ENCODE measurements around the gene TRIM63. TPM values are rescaled to one million over a fixed set of nuclear protein-coding genes. Genes with fewer than 3 reads are reported as not detected.

The TRIM63 gene
- not detected in 2 replicates for polyA plus RNA-seq (2011; rRNA removed)
- polyA minus RNA-seq (2011; rRNA and poly(A)+ RNA removed): not detected in 2 replicates

DNA sequence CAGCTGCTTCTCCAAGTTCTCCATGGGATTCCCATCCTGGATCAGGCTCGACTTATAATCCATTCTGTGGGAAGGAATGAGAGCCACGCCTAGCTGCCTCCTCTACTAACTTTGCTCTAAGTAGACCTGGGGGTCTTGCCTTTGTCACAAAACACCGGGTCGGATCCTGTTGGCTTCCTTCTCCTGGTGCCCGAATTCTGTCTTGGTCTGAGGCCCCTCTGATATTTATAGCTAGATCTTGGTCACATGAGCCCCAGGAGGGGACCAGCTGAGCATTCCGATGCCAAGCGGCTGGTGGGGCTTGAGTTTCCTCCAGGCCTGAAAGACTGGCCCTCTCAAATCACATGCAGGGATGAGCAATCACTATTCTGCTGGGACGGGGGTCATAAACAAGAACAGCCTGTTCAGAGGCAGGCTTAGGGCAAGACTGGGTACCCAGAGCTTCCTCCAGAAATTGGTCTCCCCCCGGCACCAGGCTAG, at the start of gene TRIM63:
TRIM63 (minus strand) TSS at position 199 of the 480 bp plus-strand sequence; CDS start at position 63, 136 bp downstream.
- H3K4me3 ChIP-seq (ENCODE audit: low read depth, low read length): no peak within 1 kb of the TSS
- no peaks in the 10 kb centered on the region for H3K9me3 ChIP-seq (ENCODE audit: control insufficient read depth, insufficient read depth, low read length)
- DNase-seq (ENCODE audit: low read depth, low spot score): no peak
- TF ChIP-seq, protein P1, sequence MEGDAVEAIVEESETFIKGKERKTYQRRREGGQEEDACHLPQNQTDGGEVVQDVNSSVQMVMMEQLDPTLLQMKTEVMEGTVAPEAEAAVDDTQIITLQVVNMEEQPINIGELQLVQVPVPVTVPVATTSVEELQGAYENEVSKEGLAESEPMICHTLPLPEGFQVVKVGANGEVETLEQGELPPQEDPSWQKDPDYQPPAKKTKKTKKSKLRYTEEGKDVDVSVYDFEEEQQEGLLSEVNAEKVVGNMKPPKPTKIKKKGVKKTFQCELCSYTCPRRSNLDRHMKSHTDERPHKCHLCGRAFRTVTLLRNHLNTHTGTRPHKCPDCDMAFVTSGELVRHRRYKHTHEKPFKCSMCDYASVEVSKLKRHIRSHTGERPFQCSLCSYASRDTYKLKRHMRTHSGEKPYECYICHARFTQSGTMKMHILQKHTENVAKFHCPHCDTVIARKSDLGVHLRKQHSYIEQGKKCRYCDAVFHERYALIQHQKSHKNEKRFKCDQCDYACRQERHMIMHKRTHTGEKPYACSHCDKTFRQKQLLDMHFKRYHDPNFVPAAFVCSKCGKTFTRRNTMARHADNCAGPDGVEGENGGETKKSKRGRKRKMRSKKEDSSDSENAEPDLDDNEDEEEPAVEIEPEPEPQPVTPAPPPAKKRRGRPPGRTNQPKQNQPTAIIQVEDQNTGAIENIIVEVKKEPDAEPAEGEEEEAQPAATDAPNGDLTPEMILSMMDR (IDR thresholded peaks at IDR 0.05; ENCODE audit: low read depth, low read length): no peak
- peaks cover 51% of the 10 kb centered on the region for H3K27me3 ChIP-seq (ENCODE audit: control insufficient read depth, insufficient read depth, low read length)
- no peak within 1 kb of the TSS for H3K27ac ChIP-seq (ENCODE audit: low read depth, low read length)
- POLR2A ChIA-PET: no interaction called here
- CTCF ChIA-PET: interaction anchor here (1.6 kb wide), 1 partner anchor 350 kb away, joined by 4 read pairs; no protein-coding TSS in a partner anchor

- no peak for DNase-seq (ENCODE audit: low read depth, low spot score)
- H3K27ac ChIP-seq (ENCODE audit: low read depth, low read length): no peak overlapping the region
- POLR2A ChIA-PET: no interaction called here
- H3K4me3 ChIP-seq (ENCODE audit: low read depth, low read length): no peak overlapping the region
- CTCF ChIA-PET: interaction anchor here (0.9 to 1.2 kb wide), 2 partner anchors 30 to 303 kb away, joined by 3 to 6 read pairs; no protein-coding TSS in a partner anchor
- no peaks in the 10 kb centered on the region; the same call in 1 of the 2 replicates for H3K9me3 ChIP-seq (ENCODE audit: control insufficient read depth, insufficient read depth, low read length)
- H3K27me3 ChIP-seq (ENCODE audit: control insufficient read depth, insufficient read depth, low read length): no peaks in the 10 kb centered on the region
- TF ChIP-seq, protein P1 (IDR thresholded peaks at IDR 0.05; ENCODE audit: low read depth, low read length): no peak
Observed at GRCh38 chr1:26114165-26114927, 46.9 kb upstream of the TRIM63 start.

- ChIA-PET POLR2A (interaction anchor here (0.6 kb wide), 1 partner anchor 59 kb away, joined by 5 read pairs; the partner anchor contains the start of gene ZNF593OS), CTCF (interaction anchor here (1.4 to 1.6 kb wide), 2 partner anchors 33 to 51 kb away, joined by 3 to 6 read pairs; no protein-coding TSS in a partner anchor)
- Histone ChIP-seq H3K27ac (ENCODE audit: low read depth, low read length) (no peak overlapping the region), H3K27me3 (ENCODE audit: control insufficient read depth, insufficient read depth, low read length) (no peaks in the 10 kb centered on the region), H3K9me3 (ENCODE audit: control insufficient read depth, insufficient read depth, low read length) (no peaks in the 10 kb centered on the region; the same call in 1 of the 2 replicates), H3K4me3 (ENCODE audit: low read depth, low read length) (peak overlapping the region; percentile 98)
- TF ChIP-seq, protein P1 (IDR thresholded peaks at IDR 0.05; ENCODE audit: low read depth, low read length): no peak
- DNase-seq (ENCODE audit: low read depth, low spot score): no peak
Observed at GRCh38 chr1:26112407-26112775, 45.0 kb upstream of the TRIM63 start.

DNA sequence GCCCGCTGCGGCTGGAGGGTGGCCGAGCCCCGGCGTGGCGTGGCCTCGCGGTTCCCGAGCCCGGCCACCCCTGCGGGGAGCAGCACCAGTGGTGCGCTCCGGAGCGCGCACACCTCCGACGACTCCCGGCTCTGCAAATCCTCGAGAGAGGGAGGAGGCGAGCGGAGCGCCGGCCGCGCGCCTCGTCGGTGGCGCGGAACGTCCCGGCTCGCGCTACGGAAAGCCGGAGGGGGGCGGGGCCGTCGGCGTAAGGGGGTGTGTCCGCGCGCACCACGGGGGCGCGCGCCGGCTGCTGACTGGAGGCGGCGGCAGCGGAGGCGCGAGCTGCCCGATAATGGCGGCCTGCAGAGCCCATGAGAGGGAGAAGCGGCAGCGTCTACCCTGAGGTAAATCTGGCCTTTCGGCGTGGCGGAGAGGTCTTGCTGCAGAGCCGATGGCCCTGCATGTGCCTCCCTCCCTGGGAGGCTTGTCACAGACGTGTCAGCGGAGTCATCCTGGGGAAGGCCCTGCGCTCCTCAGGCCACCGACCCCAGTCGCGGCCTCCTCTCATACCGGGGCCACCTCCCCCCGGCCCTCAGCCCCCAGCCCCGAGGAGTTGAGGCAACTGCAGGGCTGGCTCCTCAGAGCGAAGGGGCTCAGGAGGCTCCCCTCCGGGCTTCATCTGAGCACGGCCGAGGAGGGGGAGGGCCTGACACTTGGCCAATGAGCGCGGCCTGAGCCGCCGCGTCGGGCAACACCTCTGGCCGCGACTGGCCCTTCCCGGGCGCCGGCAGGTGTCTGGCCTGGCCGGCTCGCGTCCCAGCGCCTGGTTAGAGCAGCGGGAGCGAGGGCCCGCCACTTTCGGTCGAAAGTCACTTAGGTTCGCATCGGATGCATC, 44.3 kb upstream of the TRIM63 start, which contains the start of gene PDIK1L:
PDIK1L (plus strand) TSS at position 295 of the 877 bp plus-strand sequence. CDS start 2,485 bp downstream, outside the sequence.
- peak; percentile 90 for DNase-seq (ENCODE audit: low read depth, low spot score)
- TF ChIP-seq, protein P1 (IDR thresholded peaks at IDR 0.05; ENCODE audit: low read depth, low read length): no peak
- H3K27ac ChIP-seq (ENCODE audit: low read depth, low read length): peak within 1 kb of the TSS; percentile 47
- no peaks in the 10 kb centered on the region for H3K27me3 ChIP-seq (ENCODE audit: control insufficient read depth, insufficient read depth, low read length)
- no peaks in the 10 kb centered on the region; the same call in 1 of the 2 replicates for H3K9me3 ChIP-seq (ENCODE audit: control insufficient read depth, insufficient read depth, low read length)
- ChIA-PET CTCF (interaction anchor here (1.0 to 1.6 kb wide), 3 partner anchors 33 to 52 kb away, joined by 3 to 10 read pairs (median 6); no protein-coding TSS in a partner anchor), POLR2A (interaction anchor here (0.6 to 1.6 kb wide), 4 partner anchors 33 to 302 kb away, joined by 3 to 6 read pairs (median 6); partner anchors contain the start of gene ZNF593OS)
- peak within 1 kb of the TSS; percentile 98 for H3K4me3 ChIP-seq (ENCODE audit: low read depth, low read length)
